Measurements from ENCODE around the gene GRAMD4.

Gene GRAMD4

GRCh38 chr22:46677323-46678002, 57.3 kb downstream of the GRAMD4 start:
- TF ChIP-seq EZH2phosphoT487 (IDR thresholded peaks at IDR 0.05; ENCODE audit: low read length) (no peak), EZH2 (optimal IDR thresholded peaks at IDR 0.05; ENCODE audit: low read depth, low read length) (no peak)
- TF ChIP-seq, protein P1, sequence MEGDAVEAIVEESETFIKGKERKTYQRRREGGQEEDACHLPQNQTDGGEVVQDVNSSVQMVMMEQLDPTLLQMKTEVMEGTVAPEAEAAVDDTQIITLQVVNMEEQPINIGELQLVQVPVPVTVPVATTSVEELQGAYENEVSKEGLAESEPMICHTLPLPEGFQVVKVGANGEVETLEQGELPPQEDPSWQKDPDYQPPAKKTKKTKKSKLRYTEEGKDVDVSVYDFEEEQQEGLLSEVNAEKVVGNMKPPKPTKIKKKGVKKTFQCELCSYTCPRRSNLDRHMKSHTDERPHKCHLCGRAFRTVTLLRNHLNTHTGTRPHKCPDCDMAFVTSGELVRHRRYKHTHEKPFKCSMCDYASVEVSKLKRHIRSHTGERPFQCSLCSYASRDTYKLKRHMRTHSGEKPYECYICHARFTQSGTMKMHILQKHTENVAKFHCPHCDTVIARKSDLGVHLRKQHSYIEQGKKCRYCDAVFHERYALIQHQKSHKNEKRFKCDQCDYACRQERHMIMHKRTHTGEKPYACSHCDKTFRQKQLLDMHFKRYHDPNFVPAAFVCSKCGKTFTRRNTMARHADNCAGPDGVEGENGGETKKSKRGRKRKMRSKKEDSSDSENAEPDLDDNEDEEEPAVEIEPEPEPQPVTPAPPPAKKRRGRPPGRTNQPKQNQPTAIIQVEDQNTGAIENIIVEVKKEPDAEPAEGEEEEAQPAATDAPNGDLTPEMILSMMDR (IDR thresholded peaks at IDR 0.05; ENCODE audit: low read length) = no peak
- Histone ChIP-seq H3K79me2 (ENCODE audit: low read length) (no peaks in the 10 kb centered on the region), H3K27ac (ENCODE audit: low read length) (no peak overlapping the region), H3K4me2 (ENCODE audit: low read depth, low read length) (no peak overlapping the region), H2AFZ (ENCODE audit: low read length) (no peak overlapping the region), H3K9me2 (replicated peaks; ENCODE audit: insufficient read depth, low read length) (no peaks in the 10 kb centered on the region), H3K36me3 (replicated peaks; ENCODE audit: insufficient read depth, low read length) (no peaks in the 10 kb centered on the region), H4K20me1 (ENCODE audit: insufficient read depth, low read length) (no peaks in the 10 kb centered on the region), H3K27me3 (replicated peaks; ENCODE audit: insufficient read depth, low read length) (no peaks in the 10 kb centered on the region), H3K9ac (ENCODE audit: low read length) (no peak overlapping the region), H3K9me3 (replicated peaks; ENCODE audit: insufficient read depth, low read length) (no peaks in the 10 kb centered on the region), H3K4me1 (ENCODE audit: low read length) (no peaks in the 10 kb centered on the region), H3F3A (ENCODE audit: insufficient read depth, low read length) (0 out of 2 replicates have a peak, but pooled peaks cover 4% of the 10 kb centered on the region), H3K4me3 (ENCODE audit: low read length) (no peak overlapping the region)
- DNase-seq = no peak

GRCh38 chr22:46678003-46678657, 57.9 kb downstream of the GRAMD4 start:
- no peak overlapping the region for H2AFZ ChIP-seq (ENCODE audit: low read length)
- H3K79me2 ChIP-seq (ENCODE audit: low read length) = no peaks in the 10 kb centered on the region
- no peaks in the 10 kb centered on the region for H3K9me2 ChIP-seq (replicated peaks; ENCODE audit: insufficient read depth, low read length)
- H3K4me3 ChIP-seq (ENCODE audit: low read length) = no peak overlapping the region
- H3K4me1 ChIP-seq (ENCODE audit: low read length) = no peaks in the 10 kb centered on the region
- H3K36me3 ChIP-seq (replicated peaks; ENCODE audit: insufficient read depth, low read length) = no peaks in the 10 kb centered on the region
- no peak for DNase-seq
- no peaks in the 10 kb centered on the region for H3K27me3 ChIP-seq (replicated peaks; ENCODE audit: insufficient read depth, low read length)
- no peaks in the 10 kb centered on the region for H3K9me3 ChIP-seq (replicated peaks; ENCODE audit: insufficient read depth, low read length)
- no peak overlapping the region for H3K9ac ChIP-seq (ENCODE audit: low read length)
- no peak for TF ChIP-seq EZH2 (optimal IDR thresholded peaks at IDR 0.05; ENCODE audit: low read depth, low read length)
- TF ChIP-seq, protein P1 (IDR thresholded peaks at IDR 0.05; ENCODE audit: low read length) = no peak
- no peak for TF ChIP-seq EZH2phosphoT487 (IDR thresholded peaks at IDR 0.05; ENCODE audit: low read length)
- 0 out of 2 replicates have a peak, but pooled peaks cover 6% of the 10 kb centered on the region for H3F3A ChIP-seq (ENCODE audit: insufficient read depth, low read length)
- no peak overlapping the region for H3K27ac ChIP-seq (ENCODE audit: low read length)
- no peak overlapping the region for H3K4me2 ChIP-seq (ENCODE audit: low read depth, low read length)
- H4K20me1 ChIP-seq (ENCODE audit: insufficient read depth, low read length) = no peaks in the 10 kb centered on the region

- Histone ChIP-seq H3K9me2 (replicated peaks; ENCODE audit: insufficient read depth, low read length) (no peaks in the 10 kb centered on the region), H3K9me3 (replicated peaks; ENCODE audit: insufficient read depth, low read length) (no peaks in the 10 kb centered on the region), H4K20me1 (ENCODE audit: insufficient read depth, low read length) (no peaks in the 10 kb centered on the region), H3K4me2 (ENCODE audit: low read depth, low read length) (no peak overlapping the region), H3K79me2 (ENCODE audit: low read length) (no peaks in the 10 kb centered on the region), H3F3A (ENCODE audit: insufficient read depth, low read length) (0 out of 2 replicates have a peak, but pooled peaks cover 6% of the 10 kb centered on the region), H2AFZ (ENCODE audit: low read length) (no peak overlapping the region), H3K27me3 (replicated peaks; ENCODE audit: insufficient read depth, low read length) (no peaks in the 10 kb centered on the region), H3K36me3 (replicated peaks; ENCODE audit: insufficient read depth, low read length) (no peaks in the 10 kb centered on the region), H3K27ac (ENCODE audit: low read length) (no peak overlapping the region), H3K4me3 (ENCODE audit: low read length) (no peak overlapping the region), H3K4me1 (ENCODE audit: low read length) (no peaks in the 10 kb centered on the region), H3K9ac (ENCODE audit: low read length) (no peak overlapping the region)
- TF ChIP-seq EZH2 (optimal IDR thresholded peaks at IDR 0.05; ENCODE audit: low read depth, low read length) = no peak
- no peak for TF ChIP-seq EZH2phosphoT487 (IDR thresholded peaks at IDR 0.05; ENCODE audit: low read length)
- TF ChIP-seq, protein P1 (IDR thresholded peaks at IDR 0.05; ENCODE audit: low read length) = no peak
- no peak for DNase-seq
Observed at GRCh38 chr22:46678785-46679700, 58.9 kb downstream of the GRAMD4 start.

Measured in MM.1S (cell line).